ENCODE measurements around the gene FCN2.

DNA sequence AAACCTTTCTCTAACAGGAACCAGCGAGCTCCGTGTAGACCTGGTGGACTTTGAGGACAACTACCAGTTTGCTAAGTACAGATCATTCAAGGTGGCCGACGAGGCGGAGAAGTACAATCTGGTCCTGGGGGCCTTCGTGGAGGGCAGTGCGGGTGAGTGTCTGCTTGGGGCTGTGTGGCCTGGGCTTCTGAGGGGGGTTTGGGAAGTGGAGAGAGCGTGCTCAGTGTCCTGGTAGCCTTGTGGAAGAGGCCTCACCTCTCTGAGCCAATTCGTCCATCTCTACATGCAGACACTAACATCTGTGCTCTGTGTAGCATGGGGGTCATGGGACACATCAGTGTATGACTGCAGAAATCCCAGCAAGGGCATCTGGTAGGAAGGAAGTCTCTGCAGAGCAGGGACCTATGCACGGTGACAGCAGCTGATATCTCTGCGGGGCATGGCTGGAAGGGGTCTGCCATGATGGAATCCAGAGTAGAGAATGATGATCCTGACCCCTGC lies 5.9 kb downstream of the FCN2 start:
- TF ChIP-seq POLR2A (IDR thresholded peaks at IDR 0.05), result no peak
- TF ChIP-seq, protein P1, sequence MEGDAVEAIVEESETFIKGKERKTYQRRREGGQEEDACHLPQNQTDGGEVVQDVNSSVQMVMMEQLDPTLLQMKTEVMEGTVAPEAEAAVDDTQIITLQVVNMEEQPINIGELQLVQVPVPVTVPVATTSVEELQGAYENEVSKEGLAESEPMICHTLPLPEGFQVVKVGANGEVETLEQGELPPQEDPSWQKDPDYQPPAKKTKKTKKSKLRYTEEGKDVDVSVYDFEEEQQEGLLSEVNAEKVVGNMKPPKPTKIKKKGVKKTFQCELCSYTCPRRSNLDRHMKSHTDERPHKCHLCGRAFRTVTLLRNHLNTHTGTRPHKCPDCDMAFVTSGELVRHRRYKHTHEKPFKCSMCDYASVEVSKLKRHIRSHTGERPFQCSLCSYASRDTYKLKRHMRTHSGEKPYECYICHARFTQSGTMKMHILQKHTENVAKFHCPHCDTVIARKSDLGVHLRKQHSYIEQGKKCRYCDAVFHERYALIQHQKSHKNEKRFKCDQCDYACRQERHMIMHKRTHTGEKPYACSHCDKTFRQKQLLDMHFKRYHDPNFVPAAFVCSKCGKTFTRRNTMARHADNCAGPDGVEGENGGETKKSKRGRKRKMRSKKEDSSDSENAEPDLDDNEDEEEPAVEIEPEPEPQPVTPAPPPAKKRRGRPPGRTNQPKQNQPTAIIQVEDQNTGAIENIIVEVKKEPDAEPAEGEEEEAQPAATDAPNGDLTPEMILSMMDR (IDR thresholded peaks at IDR 0.05), result no peak

Measured in Peyer's patch (tissue), 4 donors.